NCI-H187 treated with DMSO at 0.1 percent for 48 hours (cell line): Measurements from ENCODE around the gene IER5.
A peak's percentile ranks its signal among the peaks of the same experiment; 100 is the strongest.

Source experiments
- DNase-seq: peaks from one replicate; lab custom pipeline; 2025; lab: John Stamatoyannopoulos, UW

The IER5 gene

DNA sequence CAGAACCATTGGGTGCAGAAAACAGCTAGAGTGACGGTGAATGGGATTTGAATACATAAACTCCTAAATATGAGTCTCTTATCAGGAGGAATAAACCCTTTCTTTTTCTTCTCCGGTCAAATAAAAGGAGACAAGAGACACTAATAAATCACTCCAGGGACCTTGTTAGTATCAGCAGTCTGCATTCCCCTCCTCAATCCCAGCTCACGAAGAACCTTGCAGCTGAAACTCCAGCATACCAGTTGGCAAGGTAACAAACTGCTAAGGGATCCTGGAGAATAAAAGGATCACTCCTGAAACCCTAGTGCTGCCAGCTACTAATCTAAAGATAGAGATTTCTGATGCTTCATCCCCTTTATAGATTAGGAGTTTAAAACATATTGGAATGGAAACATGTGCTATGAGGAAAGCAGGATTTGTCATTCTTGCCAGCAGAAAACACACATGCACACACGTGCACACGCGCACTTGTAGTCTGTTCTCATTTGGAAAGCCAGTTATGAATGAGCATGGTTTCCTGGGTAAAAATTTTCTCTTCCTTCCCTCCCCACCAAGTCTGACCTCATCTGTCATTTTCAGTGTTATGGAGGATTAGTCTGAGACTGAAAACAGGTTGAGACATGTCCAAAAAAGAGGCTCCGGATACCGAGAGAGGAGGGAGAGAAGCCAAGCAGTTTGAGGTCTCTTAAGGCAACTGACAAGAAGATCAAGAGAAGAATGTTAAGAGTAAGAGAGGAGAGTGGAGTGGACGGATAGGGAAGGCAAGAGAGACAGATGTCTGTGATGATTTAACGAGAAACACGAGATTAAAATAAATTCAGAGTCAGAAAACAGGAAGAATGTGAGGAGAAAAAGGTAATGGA is 10.9 kb downstream of the IER5 start:
- peak; percentile 75 for DNase-seq

DNA sequence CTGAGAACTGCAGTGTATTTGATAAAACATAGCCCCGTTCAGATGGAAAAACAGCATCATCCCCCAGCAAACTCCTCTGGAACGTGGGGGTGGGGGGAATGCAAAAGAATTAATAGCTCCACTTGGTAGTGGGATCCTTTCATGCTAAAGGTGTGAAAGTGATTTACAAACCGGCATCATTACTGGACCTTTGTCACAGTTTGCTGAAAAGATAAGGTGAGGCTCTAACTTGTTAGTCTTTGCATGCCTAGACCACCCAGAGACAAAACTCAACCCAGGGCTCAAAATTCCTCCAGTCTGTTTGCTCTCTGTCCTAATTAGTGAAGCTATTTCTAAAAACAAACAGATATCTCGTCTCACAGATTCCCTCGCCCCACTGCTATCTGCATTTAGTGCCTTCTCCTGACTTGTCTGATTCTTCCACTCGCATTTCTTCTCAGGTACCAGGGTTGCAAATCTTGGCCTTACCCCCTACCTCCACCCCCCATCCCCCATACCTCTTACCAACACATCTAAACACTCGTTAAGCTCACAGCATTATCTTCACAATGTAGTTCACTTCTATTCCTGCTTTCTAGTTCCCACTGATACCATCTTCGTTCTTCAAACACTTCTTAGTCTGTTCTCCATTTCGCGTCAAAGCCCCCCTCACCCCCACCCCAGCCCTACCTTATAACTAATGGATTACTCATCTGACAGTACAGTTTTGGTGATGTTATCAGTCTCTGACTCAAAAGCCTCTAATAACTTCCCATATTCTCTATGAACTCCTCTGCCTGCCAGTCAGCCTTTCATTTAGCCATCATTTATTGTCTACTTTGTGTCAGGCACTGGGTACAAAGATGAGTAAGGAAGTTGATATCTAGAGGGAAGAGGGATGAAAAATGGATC is 11.8 kb downstream of the IER5 start:
- DNase-seq: no peak

DNA sequence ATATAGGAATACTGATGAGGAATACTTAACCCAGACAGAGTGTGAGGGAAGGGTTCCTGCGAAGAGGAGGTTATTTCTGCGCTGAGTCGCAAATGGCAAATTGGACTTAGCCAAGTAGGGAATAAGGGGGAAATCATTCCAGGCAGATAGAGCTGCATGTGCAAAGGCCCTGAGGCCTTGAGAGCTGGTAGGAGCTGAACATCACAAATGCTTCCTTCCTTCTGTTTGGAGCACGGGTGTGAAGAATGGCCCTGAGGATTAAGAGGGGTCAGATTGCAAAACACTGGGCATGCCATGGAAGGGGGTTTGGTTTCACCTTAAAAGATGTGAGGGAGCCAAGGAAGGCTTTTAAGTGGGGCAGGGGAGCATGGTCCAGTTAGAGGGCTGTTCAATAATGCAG is 12.4 kb downstream of the IER5 start:
- no peak for DNase-seq

DNA sequence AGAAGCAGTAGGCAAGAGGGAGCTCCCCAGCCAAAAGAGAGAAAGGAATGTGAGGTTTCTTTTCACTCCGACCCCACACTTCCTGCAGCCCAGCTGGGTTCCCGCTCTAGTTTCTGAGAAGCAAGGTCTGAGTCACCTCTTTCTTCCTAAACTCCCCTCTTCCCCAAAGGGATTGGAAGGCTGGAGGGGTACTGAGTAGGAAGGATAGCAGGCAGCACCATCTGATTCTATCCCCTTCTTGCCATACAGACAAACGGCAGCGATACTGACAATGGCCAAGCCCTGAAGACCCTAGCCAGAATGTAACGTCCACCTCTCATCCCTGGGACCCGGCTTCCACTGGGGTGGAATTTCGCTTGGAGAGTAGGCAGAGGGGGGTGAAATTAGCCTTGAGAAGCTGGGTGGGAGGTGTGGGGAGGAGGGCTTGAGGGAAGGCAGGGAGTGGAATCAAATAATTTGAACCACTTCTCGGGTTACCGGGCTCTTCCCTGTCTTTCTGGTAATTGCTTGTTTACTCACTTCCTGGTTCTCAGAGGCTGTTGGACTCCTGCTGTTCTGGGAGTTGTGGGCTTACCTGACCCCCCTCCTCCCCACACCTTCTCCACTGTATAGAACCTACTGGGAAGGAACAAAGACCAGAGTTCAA is 13.2 kb downstream of the IER5 start:
- DNase-seq: peak; percentile 99

DNA sequence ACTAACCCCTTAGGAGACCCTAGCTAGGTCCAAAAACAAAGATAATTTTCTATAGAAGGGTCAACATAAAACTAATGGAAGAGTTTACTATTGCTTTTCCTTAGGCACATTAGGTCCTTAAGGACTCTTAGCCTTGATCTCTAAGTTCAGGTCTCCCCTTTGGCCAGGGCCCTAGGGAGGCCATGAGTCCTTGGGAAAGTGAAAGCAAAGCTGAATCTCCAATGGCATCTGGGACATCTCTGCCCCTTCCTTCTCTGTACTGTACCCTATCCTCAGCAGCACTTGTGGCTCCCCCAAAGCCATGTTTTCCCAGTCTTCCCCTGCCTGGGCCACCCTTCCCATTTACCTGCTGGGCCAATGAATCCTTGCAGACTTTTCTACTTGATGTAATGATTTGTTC is 14.3 kb downstream of the IER5 start:
- DNase-seq: no peak

DNA sequence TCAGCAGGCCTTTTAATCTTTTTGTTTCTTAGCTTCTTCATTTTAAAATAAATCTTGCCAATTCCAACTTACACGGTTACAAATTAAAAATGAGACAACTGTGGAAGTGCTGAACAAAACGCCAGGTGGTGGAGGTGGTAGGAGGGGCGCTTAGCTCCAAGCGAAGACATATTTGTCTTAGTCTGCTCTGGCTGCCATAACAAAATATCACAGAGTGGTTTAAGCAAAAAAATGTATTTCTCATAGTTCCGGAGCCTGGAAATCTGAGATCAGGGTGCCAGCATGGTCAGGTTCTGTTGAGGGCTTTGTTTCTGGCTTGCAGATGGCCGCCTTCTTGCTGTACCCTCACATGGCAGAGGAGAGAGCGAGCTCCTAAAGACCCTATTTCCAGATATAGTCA is 14.9 kb downstream of the IER5 start:
- DNase-seq: no peak

DNA sequence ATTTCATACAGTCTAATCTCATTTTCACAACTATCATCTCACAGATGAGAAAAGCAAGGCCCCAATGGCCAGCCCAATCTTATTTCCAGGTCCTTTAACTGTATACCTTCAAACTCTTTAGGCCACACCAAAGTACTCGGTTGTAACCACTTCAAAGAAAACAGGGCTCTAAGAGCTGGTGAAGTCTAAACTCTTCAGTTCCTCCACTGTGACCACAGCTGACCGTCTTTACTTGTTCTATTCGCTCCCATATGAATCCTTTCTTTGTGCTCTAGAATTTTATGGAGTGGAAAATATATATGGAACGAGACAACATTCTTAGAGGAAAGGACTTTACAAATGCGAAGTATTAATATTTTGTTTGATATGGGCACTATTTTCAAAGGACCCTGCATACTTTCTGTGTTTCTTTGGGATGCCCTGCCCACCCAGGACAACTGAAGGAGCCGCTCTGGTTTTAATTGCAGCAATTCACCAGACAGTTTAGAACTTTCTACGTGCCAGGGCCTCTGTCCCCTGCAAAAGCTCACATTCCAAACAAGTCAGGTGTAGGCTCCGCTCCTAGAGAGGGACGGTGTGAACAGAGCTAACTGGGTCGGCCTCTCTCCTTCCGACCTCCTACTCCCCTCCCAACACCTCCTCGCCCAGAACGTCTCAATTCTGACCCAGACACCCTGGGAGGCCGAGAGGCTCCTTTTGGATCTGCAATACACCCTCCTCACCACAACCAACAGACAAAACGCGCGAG is 15.7 kb downstream of the IER5 start:
- DNase-seq: no peak

DNA sequence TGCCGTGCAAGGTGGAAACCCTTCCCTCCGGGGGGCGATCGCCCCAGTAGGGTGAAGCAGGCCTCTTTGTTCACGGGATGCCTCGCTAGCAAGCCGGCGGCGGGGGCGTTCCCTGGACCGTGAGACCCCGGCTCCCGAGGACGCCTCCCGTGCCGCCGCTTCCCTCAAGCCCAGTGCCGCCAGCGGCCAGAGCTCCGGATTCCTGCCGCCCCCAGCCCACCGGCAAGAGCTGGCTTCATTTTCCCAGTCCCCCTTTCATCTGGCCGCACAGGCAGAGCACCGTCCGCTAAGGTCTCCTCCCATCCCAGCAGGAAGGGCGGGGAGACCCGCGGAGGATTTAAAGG is 16.3 kb downstream of the IER5 start:
- DNase-seq: no peak

DNA sequence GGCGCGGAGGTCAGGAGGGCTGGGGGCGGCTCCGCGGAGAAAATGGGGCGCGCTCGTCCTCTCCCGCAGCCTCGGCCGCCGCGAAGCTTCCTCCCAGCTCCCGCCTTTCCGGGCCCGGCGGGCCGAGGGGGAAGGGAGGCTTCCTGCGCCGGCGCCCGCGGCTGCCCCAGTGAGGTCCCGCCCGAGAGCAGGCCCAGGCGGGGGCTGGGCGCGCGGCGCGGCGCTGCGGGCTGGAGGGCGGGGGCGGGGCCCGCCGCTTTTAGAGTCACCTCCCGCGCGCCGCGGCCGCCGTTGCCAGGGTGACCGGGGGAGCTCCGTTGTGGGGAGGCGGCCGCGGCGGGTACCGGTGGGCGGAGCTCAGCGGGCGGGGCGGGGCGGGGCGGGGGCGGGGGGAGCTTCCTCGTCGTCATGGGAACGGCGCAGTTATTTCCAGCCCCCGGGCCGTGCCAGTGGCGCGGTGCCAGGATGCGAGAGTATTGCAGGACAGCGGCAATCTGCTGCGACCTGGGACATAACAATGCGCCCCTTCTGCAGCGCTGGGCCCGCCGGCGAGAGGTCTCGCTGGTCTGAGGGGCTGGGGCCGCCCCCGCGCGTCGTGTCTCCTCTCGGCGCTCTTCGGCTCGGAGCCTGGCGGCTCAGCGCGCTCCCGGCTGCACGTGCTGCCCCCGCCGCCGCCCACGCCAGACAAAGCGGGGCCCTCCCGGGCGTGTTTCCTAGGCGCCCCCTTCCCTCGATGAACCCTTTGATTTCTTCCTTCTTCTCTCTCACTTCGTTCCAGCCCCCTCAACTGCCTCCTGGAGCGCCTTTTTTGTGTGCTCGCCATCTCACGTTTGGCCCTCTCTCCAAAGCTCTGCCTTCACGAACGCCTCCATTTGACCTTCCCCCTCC is 16.9 kb downstream of the IER5 start:
- DNase-seq: peak; percentile 86

DNA sequence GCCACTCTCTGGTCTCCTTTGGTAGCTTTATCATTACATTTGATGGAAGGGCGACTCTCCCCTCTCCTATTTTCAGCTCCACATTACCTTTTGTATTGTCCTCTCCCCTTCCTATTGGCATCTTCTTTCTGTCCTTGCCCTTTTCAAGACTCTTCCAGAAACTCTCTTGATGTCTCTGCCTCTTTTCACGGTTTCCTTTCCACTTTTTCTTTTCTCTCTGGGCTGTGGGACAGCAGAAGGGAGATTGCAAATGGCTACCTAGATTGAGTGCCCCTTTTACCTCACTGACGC is 17.5 kb downstream of the IER5 start:
- DNase-seq: no peak

DNA sequence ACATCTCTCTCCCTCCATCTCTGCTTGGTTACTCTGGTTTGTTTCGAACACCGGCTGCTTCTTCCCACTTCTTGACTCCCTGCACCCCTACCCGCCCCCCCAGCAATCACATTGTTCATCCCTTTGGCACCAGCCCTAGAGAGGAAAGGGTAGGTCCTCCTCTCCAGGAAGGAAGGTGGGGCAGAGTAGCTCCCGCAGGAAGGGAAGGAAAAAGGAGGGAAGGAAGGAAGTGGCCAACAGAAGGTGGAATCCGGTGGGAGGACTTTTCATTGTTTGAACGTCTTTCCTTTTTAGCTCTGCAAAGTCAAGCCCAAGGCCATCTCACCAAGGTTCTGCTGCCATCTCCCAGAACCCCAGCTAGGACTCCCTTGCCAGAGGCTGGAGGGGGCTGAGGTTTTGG is 18.0 kb downstream of the IER5 start:
- DNase-seq: no peak

DNA sequence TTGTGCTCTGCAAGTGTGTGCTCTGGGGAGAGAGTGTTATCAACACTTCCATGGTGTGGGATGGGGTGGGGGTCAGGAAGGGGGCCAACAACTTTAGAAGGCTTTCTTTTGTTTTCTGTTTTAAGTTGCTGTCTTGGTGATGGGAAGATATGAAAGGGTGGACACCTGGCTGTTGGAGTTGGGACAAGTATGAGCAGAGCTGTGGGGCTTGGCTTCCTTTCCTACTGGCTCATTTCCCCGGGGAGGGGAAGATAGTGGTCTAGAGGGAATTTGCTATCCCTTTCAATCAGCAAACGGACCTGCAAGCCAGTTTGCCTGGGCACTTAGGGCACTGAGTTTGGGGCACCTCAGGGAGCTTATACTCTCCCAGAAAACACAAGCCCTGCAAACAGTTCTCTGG is 19.2 kb downstream of the IER5 start:
- DNase-seq: no peak

DNA sequence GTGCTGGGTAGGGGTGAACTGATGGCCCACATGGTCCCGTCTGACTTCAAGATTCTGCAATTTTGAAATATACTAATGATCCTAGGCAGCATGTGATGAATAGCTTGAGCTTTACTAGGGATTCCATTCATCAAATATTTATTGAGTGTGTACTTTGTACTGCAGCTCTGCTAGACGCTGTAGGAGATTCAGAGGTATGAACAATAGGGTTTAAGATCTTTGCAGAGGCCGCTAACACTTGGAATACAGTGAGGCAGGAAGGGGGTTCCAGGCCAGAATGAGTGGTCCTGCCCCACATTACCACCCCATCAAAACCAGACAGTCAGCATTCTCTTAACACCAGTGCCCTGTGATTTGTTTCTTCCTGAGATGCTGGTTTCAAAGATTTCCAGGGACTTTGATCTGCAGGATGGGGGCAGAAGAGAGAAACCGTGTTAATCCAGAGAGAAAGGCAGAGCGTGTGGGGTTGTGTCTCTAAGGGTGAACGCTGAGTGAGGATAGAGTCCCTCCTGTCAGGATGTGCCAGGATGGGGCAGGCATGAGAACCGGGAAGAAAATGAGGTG is 19.9 kb downstream of the IER5 start:
- DNase-seq: no peak

DNA sequence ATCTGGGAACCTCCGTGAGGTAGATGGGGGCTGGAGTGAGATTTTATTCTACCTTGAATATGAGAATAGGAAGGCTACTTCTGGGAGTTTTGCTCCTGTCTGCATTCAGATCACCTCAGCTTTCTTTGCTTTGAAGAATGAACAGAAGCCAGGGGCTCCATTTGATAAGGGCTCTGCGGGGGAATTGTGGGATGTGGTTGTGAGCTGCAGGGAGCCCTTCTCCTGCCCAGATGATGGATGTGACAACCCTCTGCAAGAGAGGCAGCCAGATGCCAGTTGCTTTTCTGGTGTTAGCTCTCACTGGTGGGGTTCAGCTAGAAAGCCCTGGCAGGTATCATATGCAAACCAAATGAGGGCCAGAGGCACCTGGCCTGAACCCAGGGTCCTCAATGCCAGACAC is 21.5 kb downstream of the IER5 start:
- no peak for DNase-seq

DNA sequence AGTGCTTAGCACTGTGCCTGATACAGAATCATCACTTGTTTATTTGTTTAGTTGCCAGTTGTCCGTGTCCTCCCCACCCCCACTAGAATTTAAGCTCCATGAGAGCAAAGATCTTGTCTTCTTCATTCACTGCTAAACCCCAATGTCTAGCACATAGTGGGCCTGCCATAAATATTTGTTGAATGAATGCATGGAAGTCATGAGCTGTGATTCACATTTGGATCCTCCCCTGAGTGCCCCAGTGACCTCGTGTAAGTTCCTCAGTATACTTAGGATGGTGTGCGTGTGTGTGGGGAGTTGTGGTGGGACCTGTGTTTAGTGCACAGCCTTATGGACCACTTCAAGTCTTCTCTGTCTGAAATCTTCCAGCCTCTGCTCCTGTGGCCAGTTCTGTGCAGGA is 23.1 kb downstream of the IER5 start:
- no peak for DNase-seq

DNA sequence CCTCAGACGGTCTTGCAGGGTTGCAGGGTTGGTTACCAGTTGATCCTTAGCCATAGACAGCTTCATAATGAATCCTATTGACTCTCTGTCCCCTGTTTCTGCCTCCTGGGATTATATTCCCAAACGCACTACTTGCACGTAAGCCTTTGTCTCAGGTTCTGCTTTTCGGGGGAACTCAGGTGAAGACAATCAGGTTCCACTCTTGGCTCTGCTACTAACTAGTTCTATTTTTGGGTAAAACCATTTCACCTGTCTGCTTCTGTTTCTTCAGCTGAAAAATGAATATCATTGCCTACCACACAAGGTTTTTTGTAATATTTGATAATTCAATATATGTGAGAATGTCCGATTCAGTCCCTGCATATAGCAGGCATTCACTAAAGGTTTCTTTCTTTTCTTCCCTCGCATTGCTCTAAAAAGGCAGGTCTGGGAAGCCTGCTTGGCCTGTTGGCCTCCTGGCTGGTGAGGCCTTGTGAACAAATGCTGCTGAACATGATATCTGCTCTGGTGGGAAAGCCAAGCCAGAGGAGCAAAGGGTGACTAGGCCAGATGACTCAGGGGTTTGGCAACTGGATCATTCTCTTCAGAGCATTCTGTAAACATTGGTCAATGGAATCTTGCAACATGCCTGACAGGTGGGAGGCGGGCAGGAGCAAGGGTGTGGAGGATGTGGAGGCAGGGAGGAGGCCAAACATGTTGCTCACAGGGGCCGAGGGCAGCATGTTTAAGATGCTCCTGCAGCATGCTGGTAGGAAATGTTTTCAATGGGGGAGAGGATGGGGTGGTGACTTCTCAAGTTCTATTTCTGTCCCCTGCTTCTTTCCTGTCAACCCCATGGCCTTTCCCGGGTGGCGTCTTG is 23.8 kb downstream of the IER5 start:
- DNase-seq: no peak

DNA sequence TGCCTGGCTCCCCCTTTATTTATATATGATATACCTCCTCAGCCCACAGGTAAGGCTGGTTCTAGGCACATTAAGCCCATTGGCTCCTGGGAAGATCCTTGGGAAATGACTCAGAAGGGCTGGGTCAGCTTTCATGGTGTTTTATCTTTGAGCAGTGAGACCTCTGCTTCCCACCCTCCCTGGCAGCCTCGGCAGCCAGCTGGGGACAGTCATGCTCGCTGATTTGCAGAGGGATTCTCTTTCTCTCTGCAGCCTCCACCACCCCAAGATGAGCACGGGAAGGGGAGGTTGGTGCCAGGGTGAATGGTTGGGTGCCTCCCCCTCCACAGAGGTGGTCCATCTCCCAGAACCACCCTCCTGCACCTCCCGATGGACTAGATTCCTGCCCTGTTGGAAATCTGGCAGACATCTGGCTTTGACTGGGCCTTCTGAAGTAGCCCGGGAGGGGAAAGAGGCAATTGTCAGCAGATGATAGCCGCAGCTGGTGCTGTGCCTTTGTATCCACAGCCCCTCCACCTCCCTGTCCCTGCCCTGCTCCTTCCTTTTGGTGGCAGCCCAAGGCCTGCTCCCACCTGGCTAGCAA is 24.6 kb downstream of the IER5 start:
- no peak for DNase-seq

DNA sequence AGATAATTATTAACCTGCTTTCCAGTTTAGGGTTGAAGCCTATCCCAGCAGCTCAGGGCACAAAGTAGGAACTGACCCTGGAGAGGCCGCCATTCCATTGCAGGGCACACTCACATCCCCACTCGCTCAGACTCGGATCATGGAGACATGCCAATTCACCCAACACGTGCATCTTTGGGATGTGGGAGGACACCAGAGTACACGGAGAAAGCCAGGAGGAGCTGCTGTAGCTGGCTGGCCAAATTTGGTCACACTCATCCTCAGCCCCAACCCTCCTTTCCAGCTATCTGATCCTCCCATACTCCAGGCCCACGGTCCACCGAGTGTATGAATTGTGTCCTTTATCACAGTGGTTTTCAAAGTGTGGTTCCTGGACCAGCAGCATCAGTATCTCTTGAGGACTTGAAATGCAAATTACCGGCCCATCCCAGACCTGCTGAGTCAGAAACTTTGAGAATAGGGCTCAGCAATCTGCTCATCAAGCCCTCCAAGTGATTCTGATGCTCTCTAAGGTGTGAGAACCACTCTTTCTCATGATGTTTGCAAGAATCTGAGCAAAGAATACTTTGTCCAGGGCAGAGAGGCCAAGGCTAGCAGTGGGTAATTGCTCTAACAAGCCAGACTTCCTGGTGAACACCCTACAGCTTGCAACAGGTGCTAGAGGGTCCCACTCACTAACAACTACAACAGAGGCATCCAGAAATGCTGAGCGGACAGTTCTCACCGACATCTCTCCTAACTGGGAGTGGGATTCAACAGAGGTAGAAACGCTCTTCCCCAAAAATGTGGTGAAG is 26.3 kb downstream of the IER5 start:
- no peak for DNase-seq

DNA sequence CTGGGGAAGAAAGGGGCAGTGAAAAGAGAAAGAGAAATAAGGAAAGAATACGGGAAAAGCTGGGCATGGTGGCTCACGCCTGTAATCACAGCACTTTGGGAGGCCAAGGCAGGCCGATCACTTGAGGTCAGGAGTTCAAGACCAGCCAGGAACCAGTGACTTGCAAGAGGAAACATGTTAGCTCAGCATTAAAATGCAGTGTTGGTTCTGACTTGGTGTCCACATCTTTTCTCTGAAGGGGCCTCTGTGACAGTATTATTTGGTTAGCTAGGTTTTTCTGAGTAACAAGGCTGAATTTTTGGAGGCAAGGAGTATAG is 26.8 kb downstream of the IER5 start:
- DNase-seq: no peak
